Chondrocyte (in vitro differentiated cells): ENCODE results near the gene CNTN6. TPM values are rescaled to one million over a fixed set of nuclear protein-coding genes. Genes with fewer than 3 reads are reported as not detected.

Experiments
- DNase-seq: peaks from one replicate; pipeline ENCODE4 v3.0.0; 2021; ENCODE audit warnings: mixed read lengths, low spot score
- H3K27ac Mint-ChIP-seq: one replicate; pipeline ENCODE4 v1.8.0; 2021; ENCODE audit warnings: mild to moderate bottlenecking, moderate library complexity, mixed read lengths; ENCODE audit not compliant: unreplicated experiment
- H3K27me3 Mint-ChIP-seq: 2 replicates; pipeline ENCODE4 v1.8.0; 2021; ENCODE audit warnings: low read depth, mixed read lengths
- H3K36me3 Mint-ChIP-seq: 2 replicates; pipeline ENCODE4 v1.8.0; 2021; ENCODE audit warnings: low read depth, mixed read lengths
- H3K4me1 Mint-ChIP-seq: 2 replicates; pipeline ENCODE4 v1.8.0; 2021; ENCODE audit warnings: low read depth, mild to moderate bottlenecking, mixed read lengths
- H3K4me3 Mint-ChIP-seq: one replicate; pipeline ENCODE4 v1.8.0; 2021; ENCODE audit warnings: mild to moderate bottlenecking, moderate library complexity, mixed read lengths; ENCODE audit not compliant: unreplicated experiment
- H3K9me3 Mint-ChIP-seq: 2 replicates; pipeline ENCODE4 v1.8.0; 2021; ENCODE audit warnings: low read depth, mixed read lengths
- CTCF ChIP-seq: fragments of 200-600 bp; sonication (generic); IDR thresholded peaks from 2 replicates; pipeline ENCODE4 v1.5.0; 2021; ENCODE audit warnings: antibody characterized with exemption, mild to moderate bottlenecking, moderate library complexity
- long read RNA-seq: library from polyadenylated mRNA; stranded (forward); transcript quantifications from one replicate; pipeline ENCODE4 v2.0.0, GENCODE V29; 2021
- total RNA-seq: library from RNA; stranded (reverse); gene quantifications from 3 replicates; pipeline ENCODE4 v1.2.1, GENCODE V29; 2021

Gene CNTN6
- 2.1 to 8.3 TPM (median 2.2 TPM) in 3 replicates for total RNA-seq
- long read RNA-seq, full-length matches to known transcripts: 5 of 9 reads
- long read RNA-seq, partial matches to known transcripts: 2 of 9 reads
- long read RNA-seq, other reads (novel, unspliced or antisense): 2 of 9 reads

GRCh38 chr3:1092771-1093170, at the start of gene CNTN6:
CNTN6 (plus strand) TSS chr3:1093024; CDS start chr3:1148009, 54,985 bp downstream.
- no peaks in the 10 kb centered on the region for H3K27me3 Mint-ChIP-seq
- H3K4me3 Mint-ChIP-seq: peak within 1 kb of the TSS; percentile 63
- peak within 1 kb of the TSS; percentile 54 for H3K27ac Mint-ChIP-seq

GRCh38 chr3:1048558-1048957, 44.3 kb upstream of the CNTN6 start:
- peaks cover 21% of the 10 kb centered on the region for H3K9me3 Mint-ChIP-seq
- no peaks in the 10 kb centered on the region for H3K4me1 Mint-ChIP-seq
- H3K36me3 Mint-ChIP-seq: no peaks in the 10 kb centered on the region
- no peak overlapping the region for H3K4me3 Mint-ChIP-seq
- peaks cover 9% of the 10 kb centered on the region for H3K27me3 Mint-ChIP-seq
- no peak overlapping the region for H3K27ac Mint-ChIP-seq
- no peak for TF ChIP-seq CTCF
- no peak for DNase-seq

More at GRCh38 chr3:1092771-1093170, at the start of gene CNTN6:
- DNase-seq: no peak
- peaks cover 6% of the 10 kb centered on the region for H3K36me3 Mint-ChIP-seq
- H3K9me3 Mint-ChIP-seq: peaks cover 11% of the 10 kb centered on the region
- peaks cover 41% of the 10 kb centered on the region for H3K4me1 Mint-ChIP-seq
- no peak for TF ChIP-seq CTCF

- Mint-ChIP-seq H3K27ac (no peak overlapping the region), H3K27me3 (peaks cover 6% of the 10 kb centered on the region), H3K36me3 (no peaks in the 10 kb centered on the region), H3K4me1 (peaks cover 10% of the 10 kb centered on the region), H3K4me3 (no peak overlapping the region), H3K9me3 (peaks cover 11% of the 10 kb centered on the region)
- no peak for TF ChIP-seq CTCF
- DNase-seq: no peak
Measured at GRCh38 chr3:1055870-1056269, 37.0 kb upstream of the CNTN6 start.

- H3K4me1 Mint-ChIP-seq: peaks cover 10% of the 10 kb centered on the region
- TF ChIP-seq CTCF: no peak
- no peak for DNase-seq
Measured at GRCh38 chr3:1056744-1057143, 36.1 kb upstream of the CNTN6 start.

GRCh38 chr3:1057436-1057835, 35.4 kb upstream of the CNTN6 start:
- H3K4me1 Mint-ChIP-seq: peaks cover 10% of the 10 kb centered on the region
- no peak for TF ChIP-seq CTCF
- H3K9me3 Mint-ChIP-seq: peaks cover 18% of the 10 kb centered on the region
- no peak overlapping the region for H3K27ac Mint-ChIP-seq
- no peak for DNase-seq
- H3K4me3 Mint-ChIP-seq: no peak overlapping the region
- no peaks in the 10 kb centered on the region for H3K36me3 Mint-ChIP-seq
- peaks cover 7% of the 10 kb centered on the region for H3K27me3 Mint-ChIP-seq

More at GRCh38 chr3:1056744-1057143, 36.1 kb upstream of the CNTN6 start:
- no peaks in the 10 kb centered on the region for H3K36me3 Mint-ChIP-seq
- H3K27me3 Mint-ChIP-seq: peaks cover 6% of the 10 kb centered on the region
- H3K27ac Mint-ChIP-seq: no peak overlapping the region
- H3K9me3 Mint-ChIP-seq: peaks cover 14% of the 10 kb centered on the region
- no peak overlapping the region for H3K4me3 Mint-ChIP-seq
